ENCODE measurements around the gene SEL1L.
"Not testable (repeated sequence)": the region's sequence is repeated elsewhere in the genome, so short reads cannot be mapped to it uniquely, and the experiment has no call there.

The SEL1L gene

GRCh38 chr14:81440041-81440440 is 93.6 kb downstream of the SEL1L start:
- DNase-seq = no peak

- DNase-seq = no peak
These were observed 96.4 kb downstream of the SEL1L start for GRCh38 chr14:81437244-81437643.

- no peak for DNase-seq
These were observed 97.1 kb downstream of the SEL1L start for GRCh38 chr14:81436296-81437138.

- DNase-seq = no peak
These were observed 98.0 kb downstream of the SEL1L start for GRCh38 chr14:81435391-81436295.

GRCh38 chr14:81435048-81435390 is 98.6 kb downstream of the SEL1L start:
- no peak for DNase-seq

GRCh38 chr14:81434230-81434629 is 99.4 kb downstream of the SEL1L start:
- DNase-seq = no peak

- no peak for DNase-seq
These were observed 100.3 kb downstream of the SEL1L start for GRCh38 chr14:81433378-81433777.

GRCh38 chr14:81432219-81432661 is 101.4 kb downstream of the SEL1L start:
- DNase-seq = no peak

- no peak for DNase-seq
These were observed 103.4 kb downstream of the SEL1L start for GRCh38 chr14:81430235-81430634.

GRCh38 chr14:81429749-81430148 is 103.9 kb downstream of the SEL1L start:
- not testable (repeated sequence) for DNase-seq

GRCh38 chr14:81429028-81429427 is 104.6 kb downstream of the SEL1L start:
- DNase-seq = no peak

- no peak for DNase-seq
These were observed 106.2 kb downstream of the SEL1L start for GRCh38 chr14:81427348-81428058.

- DNase-seq = no peak
These were observed 110.1 kb downstream of the SEL1L start for GRCh38 chr14:81423504-81423903.
